NCI-H146 treated with DMSO at 0.1 percent for 48 hours (cell line): Measurements from ENCODE around the gene ARID3B.
"Not testable (repeated sequence)": the region's sequence is repeated elsewhere in the genome, so short reads cannot be mapped to it uniquely, and the experiment has no call there.

Experiments used
- DNase-seq: peaks from one replicate; lab custom pipeline; 2025; ENCODE audit not compliant: unreplicated experiment; lab: John Stamatoyannopoulos, UW

The ARID3B gene, protein sequence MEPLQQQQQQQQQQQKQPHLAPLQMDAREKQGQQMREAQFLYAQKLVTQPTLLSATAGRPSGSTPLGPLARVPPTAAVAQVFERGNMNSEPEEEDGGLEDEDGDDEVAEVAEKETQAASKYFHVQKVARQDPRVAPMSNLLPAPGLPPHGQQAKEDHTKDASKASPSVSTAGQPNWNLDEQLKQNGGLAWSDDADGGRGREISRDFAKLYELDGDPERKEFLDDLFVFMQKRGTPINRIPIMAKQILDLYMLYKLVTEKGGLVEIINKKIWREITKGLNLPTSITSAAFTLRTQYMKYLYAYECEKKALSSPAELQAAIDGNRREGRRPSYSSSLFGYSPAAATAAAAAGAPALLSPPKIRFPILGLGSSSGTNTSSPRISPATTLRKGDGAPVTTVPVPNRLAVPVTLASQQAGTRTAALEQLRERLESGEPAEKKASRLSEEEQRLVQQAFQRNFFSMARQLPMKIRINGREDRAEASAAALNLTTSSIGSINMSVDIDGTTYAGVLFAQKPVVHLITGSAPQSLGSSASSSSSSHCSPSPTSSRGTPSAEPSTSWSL

DNA sequence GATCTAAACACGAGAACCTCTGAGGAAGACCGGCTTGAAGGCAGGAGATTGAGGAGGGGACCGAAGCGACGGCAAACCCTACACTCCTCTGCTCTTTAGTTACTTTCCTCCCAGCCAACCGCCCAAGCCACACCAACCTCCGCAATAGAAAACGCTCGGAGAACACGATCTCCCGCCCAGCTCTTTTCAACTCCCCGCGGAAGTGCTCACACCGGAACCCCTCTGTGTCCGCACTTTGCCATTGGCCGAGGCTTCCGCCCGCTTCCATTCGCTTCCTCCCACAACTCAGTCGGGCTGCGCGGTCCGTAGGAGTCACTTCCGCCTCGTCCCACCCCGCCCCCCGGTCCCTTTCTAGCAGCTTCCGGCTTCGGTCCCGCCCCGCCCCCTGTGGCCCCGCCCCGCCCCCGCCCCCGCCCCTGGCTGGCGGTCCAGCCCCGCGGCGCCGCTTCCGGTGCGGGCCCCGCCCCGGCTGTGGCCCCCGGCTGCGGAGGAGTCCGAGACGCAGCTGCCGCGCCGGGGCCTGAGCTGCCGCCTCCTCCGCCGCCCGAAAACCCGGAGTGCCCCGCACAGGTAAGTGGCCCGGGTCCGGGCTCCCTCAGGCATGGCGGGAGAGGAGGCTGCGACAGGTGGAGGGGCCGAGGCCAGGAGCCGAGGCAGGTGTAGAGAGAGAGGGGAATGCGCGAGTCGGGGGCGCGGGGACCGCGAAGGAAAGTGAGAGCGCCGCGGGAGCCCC, at the start of gene ARID3B:
TSS of gene ARID3B (plus strand) at position 460 of the 733 bp plus-strand sequence. CDS start 2,717 bp downstream, outside the sequence.
- DNase-seq = peak; percentile 84

DNA sequence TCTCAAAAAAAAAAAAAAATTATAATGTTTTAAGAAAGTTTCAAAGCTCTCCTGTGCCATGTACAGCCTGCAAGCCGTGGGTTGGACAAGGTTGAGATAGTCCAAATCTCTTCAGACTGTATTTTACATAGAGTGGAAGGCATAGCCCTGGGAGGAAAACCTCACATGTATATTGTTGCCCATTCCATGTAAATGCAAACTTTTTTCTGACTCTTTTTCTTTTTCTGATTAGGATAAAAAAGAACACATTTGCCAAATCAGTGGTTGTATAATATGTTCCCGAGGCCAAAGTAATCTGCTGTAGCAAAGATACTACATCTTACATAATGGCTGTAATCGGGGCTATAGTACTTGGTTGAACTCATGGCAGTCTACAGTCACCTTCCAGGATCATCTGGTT, 44.4 kb upstream of the ARID3B start:
- no peak for DNase-seq

DNA sequence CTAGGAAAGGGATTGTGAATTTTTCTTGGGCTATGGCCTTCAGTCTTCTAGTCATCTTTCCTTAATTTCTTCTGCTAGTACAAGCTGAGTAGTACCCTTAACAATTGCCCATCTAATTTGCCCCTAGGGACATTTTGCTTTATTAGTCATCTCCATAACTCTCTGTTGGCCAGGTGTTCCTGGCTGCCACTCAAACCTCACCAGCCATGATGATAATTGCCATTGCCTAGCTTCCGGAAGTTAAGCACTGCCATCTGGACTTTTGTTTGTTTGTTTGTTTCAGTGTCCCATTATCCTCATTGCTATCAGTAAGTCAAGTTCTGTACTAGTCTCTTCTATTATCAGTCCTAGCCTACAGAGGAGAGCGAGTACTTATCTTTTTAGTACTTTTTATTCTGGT, 43.4 kb upstream of the ARID3B start:
- peak; percentile 93 for DNase-seq

DNA sequence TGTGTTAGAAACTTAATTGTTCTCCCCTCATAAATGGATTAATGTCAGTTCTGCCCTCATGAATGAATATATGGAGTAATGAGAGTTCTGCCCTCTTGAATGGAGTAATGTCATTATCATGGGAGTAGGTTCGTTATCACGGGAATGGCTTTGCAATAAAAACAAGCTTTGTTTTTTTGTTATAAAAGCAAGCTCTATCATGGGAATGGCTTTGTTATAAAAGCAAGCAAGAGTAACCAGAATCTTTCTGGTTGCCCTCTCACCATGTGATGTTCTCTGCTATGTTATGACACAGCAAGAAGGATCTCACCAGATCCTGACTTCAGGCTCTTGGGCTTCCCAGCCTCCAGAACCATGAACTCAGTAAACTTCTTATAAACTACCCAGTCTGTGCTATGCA, 41.7 kb upstream of the ARID3B start:
- DNase-seq = no peak

DNA sequence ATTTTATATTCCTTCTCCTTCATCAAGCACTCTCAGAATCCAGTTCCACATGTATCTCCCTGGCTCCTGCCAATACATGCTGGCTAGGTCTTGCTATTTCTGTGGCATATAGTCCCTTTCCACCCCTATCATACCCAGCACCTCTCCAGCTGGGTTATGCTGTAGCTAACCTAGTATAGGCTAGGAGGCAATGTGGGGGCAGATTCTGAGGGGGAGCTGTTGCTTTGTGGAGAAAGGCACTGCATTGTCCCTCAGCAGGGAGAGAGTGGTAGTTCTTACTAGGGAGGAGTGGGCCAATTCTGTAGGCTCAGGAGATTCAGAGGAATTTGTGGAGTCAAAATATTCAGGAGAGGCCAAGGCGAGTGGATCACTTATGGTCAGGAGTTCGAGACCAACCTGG, 40.6 kb upstream of the ARID3B start:
- DNase-seq = no peak

DNA sequence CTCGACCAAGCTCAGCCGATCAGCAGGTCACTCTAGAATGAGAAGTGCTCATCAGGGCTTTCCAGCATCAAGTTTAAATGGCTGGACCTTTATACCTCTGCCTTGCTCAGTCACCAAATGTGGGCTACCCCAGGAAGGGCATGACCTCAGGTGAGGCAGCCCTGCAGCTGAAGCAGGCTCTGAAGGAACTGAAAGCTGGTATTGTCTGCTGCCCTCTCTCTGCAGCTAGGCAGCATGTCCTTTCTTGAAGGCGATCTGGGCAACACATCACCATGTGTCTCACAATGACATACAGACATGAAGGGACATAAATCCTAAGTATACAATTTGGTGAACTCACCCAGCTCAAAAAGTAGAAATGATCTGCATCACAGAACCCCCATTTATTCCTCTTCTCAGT, 38.7 kb upstream of the ARID3B start:
- no peak for DNase-seq

DNA sequence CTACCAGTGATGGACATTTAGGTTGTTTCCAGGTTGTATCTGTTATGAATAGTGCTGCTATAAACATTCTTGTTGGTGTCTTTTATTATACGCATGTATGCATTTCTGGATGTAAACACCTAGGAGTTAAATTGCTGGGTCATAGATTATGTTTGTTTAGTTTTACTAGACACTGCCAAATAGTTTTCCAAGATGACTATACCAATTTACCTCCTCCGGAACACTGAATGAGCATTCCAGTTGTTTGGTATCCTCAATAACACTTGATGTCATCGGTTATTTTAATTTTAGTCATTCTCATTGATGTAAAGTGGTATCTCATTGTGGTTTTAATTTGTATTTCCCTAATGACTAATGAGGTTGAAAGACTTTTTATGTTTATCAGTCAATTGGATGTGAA, 36.6 kb upstream of the ARID3B start:
- DNase-seq = no peak

DNA sequence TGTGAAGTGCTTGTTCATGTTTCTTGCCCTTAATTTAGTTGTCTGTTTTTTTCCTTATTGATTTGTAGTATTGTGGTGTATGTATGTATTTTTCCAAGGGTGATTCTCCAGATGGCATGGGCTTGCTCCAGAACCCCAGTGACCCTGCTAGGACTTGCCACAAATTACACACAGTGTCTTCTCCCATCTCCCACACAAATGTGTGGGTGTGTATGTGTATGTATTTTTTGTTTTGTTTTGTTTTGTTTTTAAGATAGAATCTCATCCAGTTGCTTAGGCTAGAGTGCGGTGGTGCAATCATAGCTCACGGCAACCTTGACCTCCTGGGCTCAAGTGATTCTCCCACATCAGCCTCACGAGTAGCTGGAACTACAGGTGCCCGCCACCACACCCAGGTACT, 36.2 kb upstream of the ARID3B start:
- DNase-seq = no peak

DNA sequence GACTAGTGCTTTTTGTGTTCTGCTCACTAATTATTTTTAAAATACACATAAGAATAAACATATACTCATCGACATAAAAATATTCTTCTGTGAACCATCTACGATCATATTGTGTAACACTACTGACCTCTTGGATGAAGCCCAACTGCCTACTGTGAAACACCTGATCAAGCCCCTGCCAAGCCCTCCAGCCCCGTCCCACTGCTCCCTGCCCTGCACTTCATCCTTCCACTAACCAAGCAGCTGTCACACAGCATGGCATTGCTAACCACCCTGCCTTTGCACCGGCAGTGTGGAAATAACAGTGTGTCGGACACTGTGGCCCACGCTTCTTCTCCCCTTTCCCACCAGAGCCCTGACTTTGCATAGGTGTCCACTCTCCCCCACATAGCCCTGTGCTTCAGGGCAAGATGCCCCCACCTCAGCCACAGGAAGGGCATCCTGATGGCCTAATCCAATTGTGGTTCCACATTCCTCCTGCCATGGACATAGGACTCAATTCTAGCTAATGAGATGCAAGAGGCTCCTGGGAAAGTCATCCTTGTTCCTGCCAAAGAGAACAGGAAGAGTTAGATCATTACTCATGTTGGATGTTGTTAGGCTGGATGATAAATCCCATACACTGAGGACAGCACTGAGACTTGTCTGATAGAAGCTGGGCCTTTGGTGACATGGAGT, 35.0 kb upstream of the ARID3B start:
- no peak for DNase-seq

DNA sequence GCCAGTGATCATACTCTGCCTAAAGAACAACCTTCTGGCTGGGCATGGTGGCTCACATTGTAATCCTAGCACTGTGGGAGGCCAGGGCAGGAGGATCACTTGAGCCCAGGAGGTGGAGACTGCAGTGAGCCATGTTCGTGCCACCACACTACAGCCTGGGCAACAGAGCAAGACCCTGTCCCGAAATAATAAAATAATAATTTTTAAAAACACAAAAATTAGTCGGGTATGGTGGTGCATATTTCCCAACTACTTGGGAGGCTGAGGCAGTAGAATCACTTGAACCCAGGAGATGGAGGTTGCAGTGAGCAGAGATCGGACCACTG, 34.5 kb upstream of the ARID3B start:
- no peak for DNase-seq

DNA sequence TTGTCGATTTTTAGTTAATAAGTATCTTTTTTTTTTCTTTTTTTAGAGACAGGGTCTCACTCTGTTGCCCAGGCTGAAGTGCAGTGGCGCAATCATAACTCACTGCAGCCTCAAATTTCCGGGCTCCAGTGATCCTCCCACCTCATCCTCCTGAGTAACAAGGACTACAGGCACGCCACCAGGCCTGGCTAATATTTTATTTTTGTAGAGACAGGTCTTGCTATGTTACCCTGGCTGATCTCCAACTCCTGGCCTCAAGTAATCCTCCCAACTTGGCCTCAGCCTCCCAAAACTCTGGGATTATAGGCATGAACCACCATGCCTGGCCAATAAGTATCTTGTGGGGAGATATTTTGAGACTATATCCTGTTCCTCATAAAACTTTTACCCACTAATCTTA, 29.4 kb upstream of the ARID3B start:
- no peak for DNase-seq

DNA sequence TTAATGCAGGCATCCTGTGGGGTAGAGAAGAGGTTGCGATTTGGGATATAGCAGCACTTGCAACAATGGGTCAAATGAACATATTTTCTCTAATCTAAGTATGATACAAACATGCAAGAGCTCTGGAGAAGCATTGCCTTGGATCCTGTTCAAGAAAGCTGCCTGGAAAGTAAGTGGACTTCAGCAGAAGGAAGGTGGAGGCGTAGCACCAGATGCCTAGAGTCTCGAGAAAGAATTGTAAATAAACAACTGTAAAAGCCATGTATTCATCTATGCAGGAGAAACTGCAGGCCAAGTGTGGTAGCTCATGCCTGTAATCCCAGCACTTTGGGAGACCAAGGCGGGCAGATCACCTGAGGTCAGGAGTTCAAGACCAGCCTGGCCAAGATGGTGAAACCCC, 27.0 kb upstream of the ARID3B start:
- DNase-seq = not testable (repeated sequence)

DNA sequence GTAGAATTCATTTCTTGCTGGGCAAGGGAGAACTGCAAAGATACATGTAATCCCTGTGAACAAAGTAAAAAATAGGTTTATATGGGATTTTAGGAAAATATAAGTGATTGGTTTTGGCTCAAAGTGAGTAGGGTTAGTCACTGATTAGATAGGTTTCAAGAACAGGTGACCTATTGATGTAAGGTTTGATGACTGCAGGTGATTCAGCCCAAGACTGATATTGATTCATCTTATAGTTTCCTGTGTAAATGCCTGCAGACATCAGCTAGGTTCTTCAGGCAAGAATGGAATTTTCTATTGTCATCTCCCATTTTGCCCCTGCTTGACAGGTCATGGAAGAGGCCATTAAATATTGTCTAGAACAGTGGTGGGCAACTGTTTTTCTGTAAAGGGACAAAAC, 23.9 kb upstream of the ARID3B start:
- DNase-seq = no peak

DNA sequence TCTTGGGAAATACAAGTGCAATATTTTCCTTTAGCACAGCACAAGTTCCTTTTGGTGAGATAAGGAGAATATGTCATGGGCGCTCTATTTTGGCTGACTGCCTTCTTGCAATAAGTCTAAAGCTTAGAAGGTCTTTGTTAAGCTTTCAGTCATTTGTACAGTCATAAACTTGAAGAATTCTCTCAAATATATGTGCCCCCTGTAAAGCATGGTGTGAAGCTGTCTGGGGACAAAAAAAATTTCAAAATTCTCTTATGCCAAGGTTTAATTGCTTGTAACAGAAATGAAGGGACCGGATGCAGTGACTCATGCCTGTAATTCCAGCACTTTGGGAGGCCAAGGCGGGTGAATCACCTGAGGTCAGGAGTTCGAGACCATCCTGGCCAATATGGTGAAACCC, 21.7 kb upstream of the ARID3B start:
- no peak for DNase-seq

DNA sequence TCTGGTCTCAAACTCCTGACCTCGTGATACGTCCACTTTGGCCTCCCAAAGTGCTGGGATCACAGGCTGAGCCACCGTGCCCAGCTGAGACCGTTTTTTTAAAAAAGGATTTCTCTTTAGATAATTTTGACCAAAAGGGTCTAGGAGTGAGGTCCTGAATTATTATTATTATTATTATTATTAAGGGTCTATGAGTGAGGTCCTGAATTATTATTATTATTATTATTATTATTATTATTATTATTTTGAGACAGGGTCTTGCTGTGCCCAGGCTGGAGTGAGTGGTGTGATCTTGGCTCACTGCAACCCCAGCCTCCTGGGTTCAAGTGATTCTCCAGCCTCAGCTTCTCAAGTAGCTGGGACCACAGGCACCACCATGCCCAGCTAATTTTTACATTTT, 20.6 kb upstream of the ARID3B start:
- no peak for DNase-seq

DNA sequence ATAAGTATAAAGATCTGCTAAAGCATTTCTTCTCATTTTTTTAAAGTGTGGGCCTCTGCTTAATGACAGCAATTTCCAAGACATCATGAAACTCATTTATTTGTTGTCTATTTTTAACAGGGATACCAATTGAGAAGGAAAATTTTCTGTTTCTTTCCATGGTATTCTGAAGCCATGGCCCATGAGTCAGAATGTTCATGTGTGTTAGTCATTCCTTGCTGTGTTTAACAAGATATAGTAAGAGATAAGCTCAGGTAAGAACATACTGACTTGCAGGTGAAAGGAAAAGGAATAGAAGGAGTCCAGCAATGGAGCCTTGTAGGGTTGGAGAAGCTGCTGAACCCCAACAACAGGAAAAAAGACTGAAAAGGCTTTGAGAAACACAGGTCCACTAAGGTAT, 17.0 kb upstream of the ARID3B start:
- no peak for DNase-seq

DNA sequence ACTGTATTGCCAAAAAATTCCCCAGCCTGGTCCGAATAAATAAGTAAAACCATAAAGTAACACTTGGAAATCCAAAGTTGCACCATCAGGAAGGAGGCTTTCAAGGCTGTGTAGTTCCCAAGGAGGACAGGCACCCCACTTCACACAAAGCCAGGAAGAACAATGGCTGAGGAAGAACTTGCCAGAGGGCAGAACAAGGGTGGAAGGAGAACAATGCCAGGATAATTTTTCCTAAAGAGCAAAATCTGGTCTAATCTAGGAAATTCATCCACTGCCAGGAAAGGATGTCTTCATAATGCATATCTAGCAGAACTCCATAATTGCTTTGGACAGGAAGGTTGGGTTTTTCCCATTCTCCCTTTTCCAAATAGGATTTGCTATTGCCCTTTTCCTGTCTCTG, 15.7 kb upstream of the ARID3B start:
- DNase-seq = no peak

DNA sequence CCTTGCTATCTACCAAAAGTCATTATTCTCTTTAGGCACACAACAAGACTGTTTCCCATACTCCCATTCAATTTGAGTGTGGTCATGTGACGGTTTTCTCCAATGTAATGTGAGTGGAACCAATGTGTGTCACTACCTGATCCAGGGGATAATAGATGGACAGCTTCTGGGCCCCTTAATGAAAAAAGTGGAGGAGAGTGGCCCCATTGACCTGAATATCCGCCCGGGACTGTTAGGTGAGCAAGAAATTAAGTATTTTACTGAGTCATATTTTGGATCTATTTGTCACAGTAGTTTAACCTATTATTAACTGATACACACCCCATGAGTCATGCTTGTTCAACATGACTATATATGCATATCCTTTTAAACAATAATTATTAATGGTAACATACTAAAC, 15.1 kb upstream of the ARID3B start:
- DNase-seq = no peak

DNA sequence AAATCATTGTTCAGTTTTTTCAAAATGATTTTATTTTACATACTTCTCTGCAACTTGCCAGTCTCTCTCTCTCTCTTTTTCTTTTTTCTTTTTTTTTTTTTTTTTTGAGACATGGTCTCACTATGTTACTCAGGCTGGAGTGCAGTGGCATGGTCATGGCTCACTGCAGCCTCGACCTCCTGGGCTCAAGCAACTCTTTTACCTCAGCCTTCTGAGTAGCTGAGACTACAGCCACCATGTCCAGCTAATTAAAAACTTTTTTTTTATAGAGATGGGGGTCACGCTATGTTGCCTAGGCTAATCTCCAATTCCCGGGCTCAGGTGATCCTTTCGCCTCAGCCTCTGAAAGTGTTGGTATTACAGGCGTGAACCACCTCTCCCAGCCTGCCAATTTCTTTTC, 12.1 kb upstream of the ARID3B start:
- no peak for DNase-seq

DNA sequence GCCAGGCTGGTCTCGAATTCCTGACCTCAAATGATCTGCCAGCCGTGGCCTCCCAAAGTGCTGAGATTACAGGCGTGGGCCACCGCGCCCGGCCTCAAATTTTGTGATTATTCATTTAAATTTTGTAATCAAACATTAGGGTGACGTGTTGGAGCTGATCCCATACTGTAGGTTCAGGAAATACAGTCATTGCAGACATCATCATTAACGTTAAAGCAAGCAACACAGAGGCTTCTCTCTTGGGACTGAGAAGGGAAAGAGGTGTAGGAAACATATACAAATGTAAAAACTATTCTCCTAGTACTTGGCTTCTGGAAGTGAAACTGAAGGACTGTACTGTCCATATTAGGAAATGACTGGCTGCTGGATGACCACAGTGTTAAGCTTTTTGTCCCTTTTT, 11.1 kb upstream of the ARID3B start:
- no peak for DNase-seq

DNA sequence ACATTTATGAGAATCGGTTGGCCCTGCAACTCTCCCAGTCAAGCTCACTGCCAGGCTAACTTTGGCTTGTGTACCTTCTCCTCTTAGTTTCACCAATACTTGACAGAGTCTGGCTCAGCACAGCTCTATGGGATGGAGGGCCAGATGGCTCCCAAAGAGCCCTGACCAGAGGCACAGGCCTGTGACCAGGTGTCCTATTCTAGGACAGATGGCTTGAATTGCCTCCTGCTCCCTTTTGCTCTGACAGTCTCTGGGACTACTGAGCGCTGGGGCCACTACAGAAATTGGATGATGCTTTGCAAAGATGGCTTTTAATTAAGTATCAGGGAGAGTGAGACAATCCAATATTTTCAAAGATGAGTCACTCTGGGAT, 10.3 kb upstream of the ARID3B start:
- DNase-seq = no peak
